Measurements from ENCODE around the gene CFL2. TPM values are rescaled to one million over a fixed set of nuclear protein-coding genes. Genes with fewer than 3 reads are reported as not detected.

Gene CFL2
- total RNA-seq, 4 donors from 2014 or later: 229 to 307 (median 268) TPM

DNA sequence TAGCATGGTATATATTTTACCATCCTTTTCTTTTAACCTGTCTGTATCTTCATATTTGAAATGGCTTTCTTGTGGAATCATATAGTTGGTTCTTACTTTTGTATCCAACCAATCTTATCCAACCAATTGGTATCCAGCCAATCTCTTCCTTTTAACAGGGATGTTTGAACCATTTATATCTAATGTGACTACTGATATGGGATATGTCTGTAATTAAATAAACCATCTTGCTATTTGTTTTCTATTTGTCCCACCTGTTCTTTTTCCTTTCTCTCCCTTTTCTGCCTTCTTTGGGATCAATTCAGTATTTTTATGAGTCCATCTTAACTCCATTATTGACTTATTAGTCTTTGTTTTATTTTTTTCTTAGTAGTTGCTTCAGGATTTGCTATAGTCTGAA, 53.6 kb downstream of the CFL2 start:
- TF ChIP-seq, protein P1, sequence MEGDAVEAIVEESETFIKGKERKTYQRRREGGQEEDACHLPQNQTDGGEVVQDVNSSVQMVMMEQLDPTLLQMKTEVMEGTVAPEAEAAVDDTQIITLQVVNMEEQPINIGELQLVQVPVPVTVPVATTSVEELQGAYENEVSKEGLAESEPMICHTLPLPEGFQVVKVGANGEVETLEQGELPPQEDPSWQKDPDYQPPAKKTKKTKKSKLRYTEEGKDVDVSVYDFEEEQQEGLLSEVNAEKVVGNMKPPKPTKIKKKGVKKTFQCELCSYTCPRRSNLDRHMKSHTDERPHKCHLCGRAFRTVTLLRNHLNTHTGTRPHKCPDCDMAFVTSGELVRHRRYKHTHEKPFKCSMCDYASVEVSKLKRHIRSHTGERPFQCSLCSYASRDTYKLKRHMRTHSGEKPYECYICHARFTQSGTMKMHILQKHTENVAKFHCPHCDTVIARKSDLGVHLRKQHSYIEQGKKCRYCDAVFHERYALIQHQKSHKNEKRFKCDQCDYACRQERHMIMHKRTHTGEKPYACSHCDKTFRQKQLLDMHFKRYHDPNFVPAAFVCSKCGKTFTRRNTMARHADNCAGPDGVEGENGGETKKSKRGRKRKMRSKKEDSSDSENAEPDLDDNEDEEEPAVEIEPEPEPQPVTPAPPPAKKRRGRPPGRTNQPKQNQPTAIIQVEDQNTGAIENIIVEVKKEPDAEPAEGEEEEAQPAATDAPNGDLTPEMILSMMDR (IDR thresholded peaks at IDR 0.05): no peak
- TF ChIP-seq EP300 (IDR thresholded peaks at IDR 0.05) (no peak), POLR2A (IDR thresholded peaks at IDR 0.05) (no peak), POLR2AphosphoS5 (IDR thresholded peaks at IDR 0.05) (no peak)
- H3K9me3 ChIP-seq: peaks cover 0 to 9% (median 0%) of the 10 kb centered on the region in 3 donors
- H3K27me3 ChIP-seq: no peaks in the 10 kb centered on the region
- no peaks in the 10 kb centered on the region for H3K36me3 ChIP-seq
- H3K4me3 ChIP-seq: no peak overlapping the region
- no peaks in the 10 kb centered on the region for H3K4me1 ChIP-seq
- ATAC-seq: no peak
- no peak overlapping the region for H3K27ac ChIP-seq

Small RNA genes lying within 50 kb of the gene (small RNA-seq; reads per million reads assigned to genes)
- 0 reads per million in 4 donors for gene RNU6-1261P

Other genes with a start within 250 kb of the CFL2 start
- 10 to 100 TPM; 24.3 to 43.1 (median 37.5) TPM for gene EAPP, start 174.9 kb downstream of the CFL2 start, total RNA-seq
- gene SNX6, start 84.4 kb downstream of the CFL2 start, total RNA-seq: 100 to 1,000 TPM in 3 of 4 donors, 10 to 100 TPM in 1; 68.6 to 199 (median 113) TPM
- 10 to 100 TPM; 17.0 to 36.9 (median 21.6) TPM for gene BAZ1A, start 160.8 kb upstream of the CFL2 start, total RNA-seq

All from gastroesophageal sphincter (tissue), 4 donors.